Astrocyte of the cerebellum (primary cell): ENCODE results near the gene RHOT2.

Experiments
- DNase-seq: peaks from one replicate; pipeline ENCODE4 v3.0.0-alpha.2; 2011; ENCODE audit warnings: low read depth
- H3K4me3 ChIP-seq: 2 replicates; pipeline ENCODE4 v1.5.1; 2011; ENCODE audit warnings: mild to moderate bottlenecking, low read depth, low read length, moderate library complexity
- CTCF ChIP-seq: IDR thresholded peaks from 2 replicates; pipeline ENCODE4 v1.5.1; 2012; ENCODE audit warnings: low read length, low read depth, moderate library complexity, mild to moderate bottlenecking; ENCODE audit errors: missing control alignments
- in situ Hi-C: cut with HindIII; loops from 2 replicates; pipeline ENCODE4 v1.10.0; 2017; ENCODE audit warnings: low sequenced_read_pairs

Gene RHOT2

GRCh38 chr16:637081-638018 lies 30.6 kb upstream of the RHOT2 start:
- peak; percentile 65 for DNase-seq
- peak overlapping the region; percentile 55 for H3K4me3 ChIP-seq
- in situ Hi-C loops, result no loop called here
- no peak for TF ChIP-seq CTCF

DNA sequence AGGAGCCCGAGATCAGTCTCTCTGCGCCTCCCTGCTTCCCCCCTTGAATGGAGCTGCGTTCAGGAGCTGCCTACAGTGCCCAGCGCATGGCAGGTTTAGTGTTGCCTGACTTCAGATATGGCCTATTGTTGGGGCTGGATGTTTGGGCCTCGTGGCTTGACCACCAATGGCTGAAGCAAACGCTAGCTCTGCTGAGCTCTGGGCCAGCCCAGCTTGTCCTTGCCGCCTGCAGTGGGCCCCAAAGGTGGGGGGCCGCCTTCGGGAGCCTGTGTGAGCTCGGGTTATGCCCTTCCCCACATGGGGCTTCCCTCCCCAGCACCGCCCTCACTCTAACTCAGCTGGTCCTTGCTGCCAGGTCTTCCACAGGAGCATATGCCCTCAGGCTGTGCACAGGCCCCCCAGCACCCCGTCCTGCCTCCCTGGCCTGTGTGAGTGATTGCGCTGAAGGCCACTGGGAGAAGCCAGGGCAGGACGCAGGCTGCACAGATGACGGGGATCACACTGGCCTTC lies 29.8 kb upstream of the RHOT2 start:
- no peak overlapping the region for H3K4me3 ChIP-seq
- DNase-seq, result no peak
- in situ Hi-C loops, result no loop called here
- no peak for TF ChIP-seq CTCF

DNA sequence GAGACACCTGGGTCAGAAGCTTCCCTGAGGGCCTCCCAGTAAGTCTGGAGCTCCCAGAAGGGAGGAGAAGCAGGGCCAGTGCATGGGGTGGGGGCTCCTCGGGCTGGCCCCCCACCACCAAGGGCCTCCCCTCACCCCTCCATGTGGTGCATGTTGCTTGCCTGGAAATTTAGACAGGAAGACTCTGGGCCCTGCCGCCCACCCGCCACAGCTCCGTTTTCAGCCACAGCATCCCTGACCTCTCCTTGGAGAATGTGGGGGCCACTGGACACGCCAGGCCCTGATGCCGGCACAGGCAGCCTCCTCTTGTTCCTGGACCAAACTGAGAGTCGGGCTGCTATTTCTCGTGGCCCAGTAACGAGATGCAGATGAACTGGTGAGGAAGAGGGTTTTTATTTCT lies 29.1 kb upstream of the RHOT2 start:
- in situ Hi-C loops, result no loop called here
- TF ChIP-seq CTCF, result no peak
- DNase-seq, result no peak
- no peak overlapping the region for H3K4me3 ChIP-seq

DNA sequence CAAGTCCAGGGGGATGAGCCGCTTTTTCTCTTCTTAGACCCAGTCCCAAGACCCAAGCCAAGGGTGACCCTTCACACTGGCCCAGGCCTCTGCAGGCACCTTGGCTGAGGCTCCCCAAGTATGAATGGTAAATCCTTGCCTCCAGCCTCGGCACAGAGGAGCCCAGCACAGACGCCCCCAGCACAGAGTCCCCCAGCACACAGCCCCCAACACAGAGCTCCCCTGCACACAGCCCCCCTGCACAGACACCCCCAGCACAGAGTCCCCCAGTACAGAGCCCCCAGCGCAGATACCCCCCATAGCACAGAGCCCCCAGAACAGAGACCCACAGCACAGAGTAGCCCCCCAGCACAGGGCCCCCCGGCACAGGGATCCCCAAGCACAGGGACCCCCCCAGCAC lies 27.3 kb upstream of the RHOT2 start:
- TF ChIP-seq CTCF, result no peak
- peak overlapping the region; percentile 59 for H3K4me3 ChIP-seq
- DNase-seq, result no peak
- in situ Hi-C loops, result no loop called here

- in situ Hi-C loops, result no loop called here
- TF ChIP-seq CTCF, result no peak
- H3K4me3 ChIP-seq, result peak within 1 kb of the TSS; percentile 59
- no peak for DNase-seq
Observed at GRCh38 chr16:641326-642188, 26.4 kb upstream of the RHOT2 start, which contains the start of gene MCRIP2. TSS of gene MCRIP2 (plus strand) at chr16:641828. CDS start at chr16:641992, 164 bp downstream.

DNA sequence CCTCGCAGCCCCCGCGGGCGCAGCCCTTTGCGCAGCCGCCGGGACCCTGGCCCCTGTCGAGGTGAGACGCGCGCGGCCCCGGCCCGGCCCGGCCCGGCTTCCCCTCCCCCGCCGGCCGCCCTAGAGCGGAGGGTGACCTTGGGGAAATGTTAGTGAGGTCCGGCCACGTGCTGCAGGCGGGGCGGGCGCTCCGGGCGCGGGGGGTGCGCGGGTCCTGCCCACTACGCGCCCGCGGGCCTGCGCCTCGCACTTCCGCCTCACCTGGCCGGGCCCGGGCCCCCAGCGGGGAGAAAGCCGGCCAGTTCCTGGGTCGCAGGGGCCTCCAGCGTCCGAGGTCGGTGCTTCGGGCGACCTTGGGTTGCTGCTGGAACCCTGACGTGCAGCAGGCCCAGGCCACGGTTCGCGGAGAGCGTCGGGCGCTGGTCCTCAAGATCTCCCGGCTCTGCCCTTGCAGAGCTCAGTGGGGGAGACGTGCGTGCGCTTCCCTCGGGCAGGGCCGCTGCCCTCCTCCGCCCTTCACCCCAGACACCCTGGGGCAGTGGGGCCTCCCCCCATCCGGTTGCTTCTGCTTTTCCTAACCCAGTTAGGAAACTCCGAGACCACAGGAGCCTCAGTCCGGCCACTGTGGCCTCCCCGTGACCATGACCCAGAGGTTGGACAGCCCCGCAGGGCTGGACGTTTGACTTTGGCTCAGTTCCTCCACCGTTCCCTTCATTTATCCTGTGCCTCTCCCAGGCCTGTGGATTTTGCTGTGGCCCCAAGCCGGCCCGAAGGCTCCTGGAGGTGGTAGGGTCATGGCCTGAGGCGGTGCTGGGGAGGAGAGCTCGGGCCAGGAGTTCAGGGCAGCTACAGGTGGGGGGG lies 25.5 kb upstream of the RHOT2 start:
- in situ Hi-C loops, result no loop called here
- H3K4me3 ChIP-seq, result peak overlapping the region; percentile 59
- no peak for TF ChIP-seq CTCF
- DNase-seq, result no peak
